ENCODE measurements around the gene SPTBN1.
"Not testable (repeated sequence)": the region's sequence is repeated elsewhere in the genome, so short reads cannot be mapped to it uniquely, and the experiment has no call there.

SPTBN1 gene

DNA sequence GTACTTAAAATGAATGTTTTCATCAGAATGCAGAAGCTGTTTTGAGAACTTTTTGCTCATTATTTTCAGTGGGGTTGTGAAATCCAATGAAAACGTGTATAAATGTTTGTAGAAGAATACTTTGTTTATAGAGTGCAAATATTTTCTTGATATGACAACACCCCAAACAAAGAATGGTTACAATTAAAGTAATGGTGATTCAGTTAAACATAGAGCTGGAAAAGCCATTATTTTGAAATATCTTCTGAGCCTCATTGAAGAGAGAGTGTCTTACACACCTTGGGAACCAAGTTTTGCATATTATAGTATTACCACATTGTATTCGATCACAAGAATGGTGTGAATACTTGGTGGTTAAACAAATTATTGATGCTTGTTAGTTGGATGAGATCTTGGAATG lies 48.7 kb downstream of the SPTBN1 start:
- DNase-seq: peak; percentile 18

DNA sequence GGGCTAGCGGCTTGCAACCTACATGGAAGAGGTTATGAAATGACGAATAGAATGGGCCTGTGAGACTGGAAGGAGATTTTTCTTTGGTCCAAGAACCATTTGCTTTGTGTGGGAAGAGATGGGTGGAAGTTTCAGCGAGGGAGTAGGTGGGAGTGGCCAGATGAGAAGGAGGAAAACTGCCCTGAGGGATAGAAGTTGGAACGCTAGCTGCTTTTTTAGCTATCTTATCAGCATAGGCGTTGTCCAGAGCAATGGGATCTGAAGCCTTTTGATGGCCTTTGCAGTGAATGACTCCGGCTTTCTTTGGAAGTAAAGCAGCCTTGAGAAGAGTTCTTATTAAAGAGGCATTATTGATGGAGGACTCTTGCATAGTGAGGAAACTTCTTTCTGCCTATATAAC lies 52.4 kb downstream of the SPTBN1 start:
- no peak for DNase-seq

DNA sequence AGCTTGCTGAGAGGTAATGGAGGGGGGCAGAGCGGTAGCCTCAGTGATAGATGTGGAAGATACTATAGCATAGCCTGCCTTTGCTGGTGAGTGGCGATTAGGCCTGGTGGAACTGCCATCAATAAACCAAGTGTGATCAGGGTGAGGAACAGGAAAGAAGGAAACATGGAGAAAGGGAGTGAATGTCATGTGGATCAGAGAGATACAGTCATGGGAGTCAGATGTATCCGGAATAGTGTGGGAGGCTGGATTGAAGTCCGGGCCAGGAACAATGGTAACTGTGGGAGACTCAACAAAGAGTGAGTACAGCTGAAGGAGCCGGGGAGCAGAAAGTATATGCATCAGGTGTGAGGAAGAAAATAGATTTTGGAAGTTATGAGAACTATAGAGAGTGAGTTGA lies 52.9 kb downstream of the SPTBN1 start:
- DNase-seq: not testable (repeated sequence)

DNA sequence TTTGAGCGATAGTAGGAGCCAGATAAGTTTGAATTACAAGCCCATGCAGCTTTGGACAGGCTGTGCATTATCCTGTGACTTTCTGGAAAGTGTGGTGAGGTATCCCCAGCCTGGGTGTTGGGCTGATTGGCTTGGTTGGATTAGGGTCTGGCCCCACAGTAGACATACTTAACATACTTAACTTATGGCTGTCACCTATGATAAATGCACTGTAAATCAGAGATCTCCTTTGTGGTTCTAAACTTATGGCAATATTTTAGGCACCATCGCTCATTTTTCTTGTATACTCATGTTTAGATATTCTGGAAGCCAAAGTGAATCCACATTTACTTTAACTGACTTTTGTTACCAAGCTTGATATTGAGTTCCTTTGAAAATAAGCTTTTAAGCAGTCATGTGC lies 54.8 kb downstream of the SPTBN1 start:
- no peak for DNase-seq

DNA sequence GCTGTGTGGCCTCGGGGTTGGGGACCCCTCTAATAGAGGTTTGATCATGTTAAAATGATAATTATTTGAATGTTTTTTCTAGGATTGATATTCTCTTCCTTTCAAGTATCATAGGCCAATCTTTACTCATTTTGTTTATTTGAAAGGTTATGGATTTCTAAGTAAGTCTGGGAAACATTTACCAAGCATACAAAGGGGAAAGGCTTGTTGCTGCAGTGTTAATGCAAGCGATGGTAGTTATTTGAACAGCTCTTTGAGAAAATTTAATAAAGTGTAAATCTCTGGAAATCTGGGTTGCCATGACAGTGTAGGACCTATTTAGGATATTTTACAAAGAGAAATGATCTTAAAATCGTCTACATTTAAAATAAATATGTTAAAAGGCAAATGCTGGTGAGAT lies 56.1 kb downstream of the SPTBN1 start:
- DNase-seq: no peak

DNA sequence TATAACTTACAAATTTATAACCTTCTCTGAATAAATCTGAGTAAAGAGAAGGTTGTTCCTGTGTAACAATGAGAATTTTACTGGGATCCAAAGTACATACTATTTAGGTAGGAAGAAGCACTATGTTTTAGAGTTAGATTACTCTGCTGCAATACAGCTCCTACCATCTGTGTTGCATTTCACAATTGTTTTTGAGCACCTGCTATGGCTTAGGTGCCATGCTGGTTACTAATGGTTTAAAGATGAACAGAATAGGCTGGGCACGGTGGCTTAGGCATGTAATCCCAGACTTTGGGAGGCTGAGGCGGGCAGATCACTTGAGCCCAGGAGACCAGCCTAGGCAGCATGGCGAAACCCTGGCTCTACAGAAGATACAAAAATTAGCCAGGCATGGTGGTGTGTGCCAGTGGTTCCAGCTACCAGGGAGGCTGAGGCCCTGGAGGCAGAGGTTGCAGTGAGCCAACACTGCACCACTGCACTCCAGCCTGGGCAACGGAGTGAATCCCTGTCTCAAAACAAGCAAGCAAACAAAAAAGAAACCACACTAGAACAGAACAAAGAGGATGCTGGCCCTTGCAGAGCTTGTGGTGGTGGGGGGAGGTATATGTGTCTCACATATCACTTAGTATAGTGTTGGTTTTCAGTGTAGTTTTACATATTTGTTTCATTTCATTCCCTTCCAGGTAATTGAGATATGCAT lies 56.7 kb downstream of the SPTBN1 start:
- DNase-seq: no peak

DNA sequence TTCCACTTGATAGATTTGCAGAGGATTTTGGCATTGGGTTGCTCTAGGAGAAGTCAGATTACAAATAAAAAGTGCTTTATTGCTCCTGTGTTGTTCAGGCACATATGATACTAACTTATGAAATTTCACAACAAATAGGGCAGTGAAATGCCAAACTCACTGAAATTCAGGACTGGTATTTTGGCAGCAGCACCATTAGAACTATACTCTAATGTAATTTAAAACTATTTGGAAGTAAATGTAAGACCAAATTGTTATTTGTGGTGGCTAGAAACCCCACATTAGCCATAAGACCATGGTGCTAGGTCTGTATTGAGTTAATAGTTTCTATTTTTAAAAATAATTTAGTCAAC lies 57.2 kb downstream of the SPTBN1 start:
- no peak for DNase-seq

DNA sequence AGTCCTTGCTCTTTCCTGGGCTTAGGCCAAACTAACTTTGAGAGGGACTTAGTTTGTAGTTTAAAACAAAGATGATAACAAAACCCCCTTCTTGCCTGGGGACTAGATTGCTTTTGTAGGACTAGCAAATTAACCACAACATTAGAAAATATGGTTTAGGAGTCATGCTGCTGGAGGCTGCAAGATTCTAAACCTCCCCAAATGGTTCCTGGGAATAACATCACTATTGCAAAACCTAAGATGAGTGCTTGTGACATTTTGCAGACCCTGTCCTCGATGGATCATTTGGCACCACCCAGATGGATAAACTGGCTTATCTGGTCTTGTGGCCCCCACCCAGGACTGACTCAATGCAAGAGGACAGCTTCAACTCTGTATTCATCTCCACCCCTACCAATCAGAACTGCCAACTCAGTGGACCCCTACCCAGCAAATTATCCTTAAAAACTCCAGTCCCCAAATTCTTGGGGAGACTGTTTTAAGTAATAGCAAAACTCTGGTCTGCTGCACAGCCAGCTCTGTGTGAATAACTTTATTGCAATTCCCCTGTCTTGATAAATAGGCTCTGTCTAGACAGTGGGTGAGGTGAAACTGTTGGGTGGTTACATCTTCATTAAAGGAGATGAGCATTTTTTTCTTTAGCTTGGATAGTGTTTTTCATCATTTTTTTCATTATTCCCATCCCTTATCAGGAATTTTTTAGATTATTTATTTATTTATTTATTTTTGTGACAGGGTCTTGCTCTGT lies 58.9 kb downstream of the SPTBN1 start:
- DNase-seq: no peak

DNA sequence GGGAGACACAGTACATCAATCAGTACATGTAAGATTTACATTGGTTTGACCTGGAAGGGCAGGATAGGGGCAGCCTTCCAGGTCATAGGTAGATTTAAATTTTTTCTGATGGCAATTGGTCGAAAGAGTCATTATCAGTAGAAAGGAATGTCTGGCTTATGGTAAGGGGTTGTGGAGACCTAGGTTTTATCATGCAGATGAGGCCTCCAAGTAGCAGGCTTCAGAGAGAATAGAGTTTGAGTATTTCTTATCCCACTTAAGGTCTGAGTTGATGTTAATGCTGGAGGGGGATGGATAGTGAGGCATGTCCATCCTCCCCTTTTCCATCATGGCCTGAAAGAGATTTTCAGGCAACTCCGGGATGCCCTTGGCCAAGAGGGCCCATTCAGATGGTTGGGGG lies 60.7 kb downstream of the SPTBN1 start:
- DNase-seq: no peak

DNA sequence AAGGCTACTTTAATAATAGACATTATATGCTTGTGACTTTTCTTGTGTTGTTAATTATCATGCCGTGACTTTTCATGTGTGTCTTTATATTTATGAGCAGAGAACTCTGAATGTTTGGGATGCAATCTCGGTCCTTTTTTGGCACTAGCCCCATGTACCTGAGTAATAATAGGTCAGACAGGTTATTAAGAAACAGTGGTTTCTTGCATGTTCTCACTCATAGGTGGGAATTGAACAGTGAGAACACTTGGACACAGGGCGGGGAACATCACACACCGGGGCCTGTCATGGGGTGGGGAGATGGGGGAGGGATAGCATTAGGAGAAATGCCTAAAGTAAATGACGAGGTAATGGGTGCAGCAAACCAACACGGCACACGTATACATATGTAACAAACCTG lies 61.9 kb downstream of the SPTBN1 start:
- not testable (repeated sequence) for DNase-seq

DNA sequence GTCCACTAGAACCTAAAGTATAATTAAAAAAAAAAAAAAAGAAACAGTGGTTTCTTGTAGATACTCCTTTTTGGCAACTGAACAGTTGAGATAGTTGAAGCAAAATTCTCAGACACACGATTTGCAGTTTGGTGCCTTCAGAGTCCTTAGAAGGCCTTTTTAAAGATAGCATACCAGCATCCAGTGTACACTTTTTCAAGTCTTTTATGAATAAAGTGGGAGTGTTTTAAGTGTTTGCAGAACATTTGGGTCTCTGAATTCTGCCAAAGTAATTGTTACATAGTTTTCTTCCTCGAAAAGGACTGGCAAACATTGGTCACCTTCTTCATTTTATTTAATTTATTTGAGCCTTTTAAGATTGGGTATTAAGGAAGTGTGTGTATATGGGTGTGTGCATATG lies 62.3 kb downstream of the SPTBN1 start:
- DNase-seq: no peak

DNA sequence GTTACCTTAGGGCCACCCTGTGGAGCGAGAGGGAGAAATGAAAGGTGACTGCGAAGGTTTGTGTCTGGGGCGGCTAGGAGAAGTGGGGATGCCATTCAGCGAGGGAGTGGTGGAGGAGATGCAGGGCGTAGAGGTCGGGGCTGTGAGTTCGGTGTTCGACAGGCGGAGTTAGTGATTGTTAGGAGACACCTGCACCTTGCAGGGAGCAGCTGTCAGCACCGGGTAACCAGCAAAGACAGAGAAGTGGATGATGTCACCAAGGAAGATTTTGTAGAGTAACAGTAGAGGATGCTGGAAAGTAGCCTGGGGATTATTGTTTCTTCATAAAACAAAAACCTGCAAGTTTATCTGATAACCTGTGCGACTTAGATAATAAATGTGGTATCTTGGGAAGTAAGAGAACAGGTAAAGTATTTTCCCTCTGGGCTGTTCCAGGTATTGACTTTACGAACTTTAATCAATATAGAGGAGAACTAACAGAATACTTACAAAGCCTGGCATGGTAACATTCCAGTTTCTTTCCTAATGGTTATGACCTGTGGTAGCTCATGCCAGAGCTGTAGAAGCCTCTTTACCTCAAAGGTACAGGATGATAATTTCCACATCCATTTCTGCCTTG lies 63.8 kb downstream of the SPTBN1 start:
- no peak for DNase-seq

DNA sequence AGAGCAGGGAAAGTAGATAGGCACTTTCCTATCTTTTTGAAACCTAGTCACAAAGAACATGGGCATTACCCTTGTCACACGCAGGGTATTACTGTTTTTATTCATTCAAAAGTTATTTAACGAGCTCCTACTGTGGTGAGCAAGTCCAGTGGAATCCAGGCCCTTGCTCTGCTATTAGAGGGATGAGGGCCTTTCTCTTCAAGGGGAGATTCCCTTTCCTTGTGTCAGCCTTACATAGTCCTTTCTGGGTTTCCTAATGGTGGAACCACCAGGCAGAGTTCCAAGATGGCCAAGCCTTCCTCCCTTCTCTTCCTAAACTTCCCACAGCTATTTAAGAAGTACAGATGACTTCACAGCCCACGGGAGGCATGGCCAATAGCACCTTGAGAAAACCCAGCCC lies 64.6 kb downstream of the SPTBN1 start:
- peak; percentile 93 for DNase-seq

DNA sequence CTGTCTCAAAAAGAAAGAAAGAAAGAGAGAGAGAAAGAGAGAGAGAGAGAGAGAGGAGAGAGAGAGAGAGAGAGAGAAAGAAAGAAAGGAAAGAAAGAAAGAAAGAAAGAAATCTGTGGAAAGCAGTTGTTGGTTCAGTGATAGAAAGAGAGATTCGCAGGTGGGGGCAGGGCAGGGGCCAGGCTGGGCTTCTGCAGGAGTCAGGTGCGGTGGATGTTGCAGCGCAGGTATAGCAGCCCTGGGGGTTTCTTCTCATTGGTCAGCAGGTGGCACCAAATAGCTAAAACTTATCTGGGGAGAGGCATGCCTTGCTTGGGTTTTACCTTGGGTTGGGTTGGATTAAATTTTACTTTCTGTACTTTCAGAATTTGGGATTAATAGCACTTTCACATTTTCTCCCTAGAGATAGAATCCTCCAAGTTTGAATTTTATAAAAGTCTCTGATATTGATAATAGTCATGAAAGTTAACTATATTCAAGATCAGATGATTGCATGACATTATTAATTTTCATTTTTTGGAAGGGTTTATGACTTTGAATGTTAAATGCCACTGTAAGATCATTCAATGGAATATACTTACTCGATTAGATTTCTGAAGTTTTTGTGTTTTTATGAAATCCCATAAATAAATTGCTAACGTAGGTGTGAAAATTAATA lies 66.6 kb downstream of the SPTBN1 start:
- DNase-seq: peak; percentile 55

DNA sequence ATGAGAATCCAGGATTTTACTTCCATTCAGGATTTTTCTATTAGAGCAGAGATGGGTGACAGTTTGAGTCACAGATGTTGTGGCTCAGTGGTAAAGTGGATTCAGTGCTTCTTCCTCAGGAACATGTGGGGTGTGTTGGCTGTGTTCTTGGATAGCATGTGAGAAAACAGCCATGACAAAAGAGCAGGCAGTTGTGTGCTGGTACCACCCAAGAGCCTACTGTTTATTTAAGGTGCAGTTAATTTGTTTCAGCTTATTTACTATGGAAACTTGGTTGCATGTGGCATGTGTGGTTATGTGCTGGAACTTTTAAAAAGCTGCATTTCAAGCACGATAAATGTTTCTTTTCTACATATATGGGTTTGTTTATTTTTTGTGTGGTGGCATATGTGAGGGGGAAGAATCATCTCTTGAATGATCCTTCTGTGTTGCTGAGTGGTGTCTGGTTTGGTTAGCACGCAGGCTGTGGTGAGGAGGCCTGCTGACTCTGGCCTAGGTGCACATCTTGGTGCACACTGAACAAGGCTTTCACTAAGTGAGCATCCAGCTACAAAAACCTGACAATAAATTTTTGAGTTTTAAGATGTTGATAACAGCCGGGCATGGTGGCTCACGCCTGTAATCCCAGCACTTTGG lies 67.3 kb downstream of the SPTBN1 start:
- DNase-seq: no peak

DNA sequence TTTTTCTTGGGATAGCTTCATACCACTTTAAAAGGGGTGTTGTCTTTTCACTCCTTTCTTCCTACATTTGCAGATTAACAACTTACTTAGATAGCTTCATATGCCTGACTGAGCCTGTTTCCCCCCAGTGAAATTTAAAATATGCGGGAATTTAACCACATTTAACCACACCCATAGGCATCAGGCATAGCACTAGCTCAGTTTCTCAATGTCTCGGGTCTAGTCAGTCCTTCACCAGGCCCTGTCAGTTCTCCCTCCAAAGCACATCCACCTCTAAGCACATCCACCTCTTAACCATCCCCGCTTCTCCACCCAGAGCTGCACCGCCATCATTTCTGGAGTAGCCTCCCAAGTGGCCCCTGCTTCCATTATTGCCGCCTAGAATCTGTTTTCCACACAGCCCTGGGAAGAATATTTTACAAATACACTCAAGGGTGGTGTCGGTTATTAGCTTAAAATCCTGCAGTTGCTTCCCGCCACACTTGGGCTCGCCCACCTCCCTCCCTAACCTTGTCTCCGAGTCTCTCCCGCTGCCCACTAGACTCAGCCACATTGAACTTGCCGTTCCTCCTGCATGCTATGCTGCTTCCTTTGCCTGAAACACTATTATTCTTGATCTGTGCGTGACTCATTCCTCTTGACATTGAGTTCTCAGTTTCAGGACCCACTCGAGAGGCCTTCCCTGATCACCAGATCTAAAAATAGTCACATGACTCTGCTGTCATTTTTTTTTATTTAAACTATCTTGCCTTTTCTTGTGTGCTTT lies 68.3 kb downstream of the SPTBN1 start:
- peak; percentile 73 for DNase-seq

DNA sequence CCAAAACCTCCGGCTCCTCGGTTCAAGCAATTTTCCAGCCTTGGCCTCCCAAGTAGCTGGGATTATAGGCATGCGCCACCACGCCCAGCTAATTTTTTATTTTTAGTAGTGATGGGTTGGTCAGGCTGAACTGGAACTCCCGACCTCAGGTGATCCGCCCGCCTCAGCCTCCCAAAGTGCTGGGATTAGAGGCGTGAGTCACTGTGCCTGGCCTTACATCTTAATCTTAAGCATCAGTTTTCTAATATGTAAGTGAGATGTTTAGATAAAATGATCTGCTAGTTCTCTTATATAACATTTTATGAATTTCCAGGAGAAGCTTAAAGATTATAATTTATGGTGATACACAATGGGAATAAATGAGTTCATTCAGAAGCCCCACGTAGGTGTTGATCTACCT lies 69.2 kb downstream of the SPTBN1 start:
- no peak for DNase-seq

DNA sequence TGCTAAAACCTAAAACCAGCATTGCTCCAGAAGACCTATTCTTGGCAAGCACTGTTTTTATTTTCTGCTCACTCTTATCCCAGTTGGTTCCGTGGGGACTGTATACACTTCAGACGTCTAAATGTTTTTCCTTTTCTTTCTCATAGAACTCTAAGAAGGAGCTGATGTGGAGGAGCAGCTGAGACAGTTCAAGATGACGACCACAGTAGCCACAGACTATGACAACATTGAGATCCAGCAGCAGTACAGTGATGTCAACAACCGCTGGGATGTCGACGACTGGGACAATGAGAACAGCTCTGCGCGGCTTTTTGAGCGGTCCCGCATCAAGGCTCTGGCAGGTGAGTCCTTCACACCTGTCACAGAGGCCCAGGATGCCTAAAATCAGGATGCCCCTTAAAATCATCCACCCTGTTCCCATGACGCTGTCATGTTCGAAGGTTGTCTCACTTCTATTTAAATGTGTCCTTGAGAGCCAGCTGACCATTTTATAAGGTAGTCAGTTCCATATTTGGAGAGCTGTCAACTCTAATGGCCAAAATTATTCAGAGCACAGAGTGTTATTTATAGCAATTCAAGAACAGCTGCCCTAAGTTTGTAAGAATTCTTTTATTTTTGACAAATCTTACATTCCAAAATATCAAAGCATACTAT lies 70.2 kb downstream of the SPTBN1 start:
- no peak for DNase-seq

DNA sequence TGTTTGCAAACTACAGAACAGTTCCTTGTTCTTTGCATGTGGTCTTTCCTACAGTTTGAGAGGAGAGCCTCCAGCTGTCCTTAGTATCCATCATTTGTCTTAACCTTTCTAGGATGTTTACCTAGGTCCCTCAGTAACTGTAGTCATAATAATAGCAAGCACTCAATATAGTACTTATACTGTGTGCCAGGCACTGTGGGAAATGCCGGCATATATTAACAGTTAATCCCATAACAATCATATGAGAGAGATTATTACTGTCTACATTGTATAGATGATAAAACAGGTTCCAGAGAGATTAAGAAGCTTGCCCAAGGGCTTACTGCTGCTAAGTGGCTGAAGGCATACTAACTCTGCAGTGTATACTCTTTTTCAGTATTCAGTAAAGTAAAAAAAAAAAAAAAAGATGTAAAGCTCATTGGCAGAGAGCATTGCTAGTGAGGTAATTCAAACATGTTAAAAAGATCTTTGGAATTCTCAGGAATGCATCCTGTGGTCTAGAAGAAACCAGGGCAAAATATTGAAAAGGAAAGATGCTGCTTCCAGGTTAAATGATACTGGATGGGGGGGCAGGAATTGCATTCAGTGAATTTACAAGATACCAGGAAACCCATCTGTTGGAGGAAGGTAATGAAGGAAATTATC lies 72.3 kb downstream of the SPTBN1 start:
- no peak for DNase-seq

DNA sequence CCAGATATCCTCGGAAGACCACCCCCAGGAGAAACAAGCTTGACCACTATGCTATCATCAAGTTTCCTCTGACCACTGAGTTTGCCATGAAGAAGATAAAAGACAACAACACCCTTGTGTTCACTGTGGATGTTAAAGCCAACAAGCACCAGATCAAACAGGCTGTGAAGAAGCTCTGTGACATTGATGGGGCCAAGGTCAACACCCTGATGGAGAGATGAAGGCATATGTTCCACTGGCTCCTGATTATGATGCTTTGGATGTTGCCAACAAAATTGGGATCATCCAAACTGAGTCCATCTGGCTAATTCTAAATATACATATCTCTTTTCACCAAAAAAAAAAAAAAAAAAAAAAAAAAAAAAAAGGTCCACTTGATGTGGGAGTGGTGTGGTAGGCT lies 73.4 kb downstream of the SPTBN1 start:
- not testable (repeated sequence) for DNase-seq

DNA sequence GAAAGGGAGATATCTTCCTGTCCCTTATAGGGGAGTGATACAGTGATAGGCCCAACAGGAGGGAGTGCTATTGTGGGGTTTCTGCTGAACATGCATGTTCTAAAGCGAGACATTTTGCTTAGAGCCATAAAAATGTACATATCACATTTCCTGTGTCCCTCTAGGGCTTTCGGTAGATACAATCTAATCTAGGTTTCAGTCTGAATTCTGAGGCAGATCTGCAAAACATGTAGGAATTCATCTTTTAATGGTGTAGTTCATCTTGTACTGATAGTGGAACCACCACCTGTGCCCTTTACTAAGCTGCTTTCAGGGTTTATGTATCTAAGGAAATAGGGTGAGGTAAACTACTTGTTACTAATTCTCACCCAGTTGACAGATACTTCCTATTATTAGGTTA lies 73.8 kb downstream of the SPTBN1 start:
- no peak for DNase-seq

All from HCEC 1CT (cell line).